Upper lobe of left lung (tissue), 6 donors: ENCODE data around the gene NRXN3. TPM values are rescaled to one million over a fixed set of nuclear protein-coding genes. Genes with fewer than 3 reads are reported as not detected.

Experiments used
- ATAC-seq, 2 donors: fragments of 200-7000 bp; cut with Tn5 transposase; one replicate each; pipeline ENCODE4 v1.9.1; 2022; ENCODE audit warnings: mild to moderate bottlenecking in 2 of 2, moderate library complexity in 2 of 2; ENCODE audit not compliant: low FRiP score in 2 of 2
- DNase-seq, 2 donors: peaks; one replicate each; pipeline ENCODE4 v3.0.0-alpha.2; 2019 to 2020
- H3K27ac ChIP-seq, 4 donors: fragments of 200-600 bp; sonication (generic); one replicate each; pipeline ENCODE4 v1.5.1; 2016 to 2019
- H3K27me3 ChIP-seq, 4 donors: fragments of 200-600 bp; sonication (generic); one replicate each; pipeline ENCODE4 v1.5.1; 2017 to 2019
- H3K36me3 ChIP-seq, 4 donors: fragments of 200-600 bp; sonication (generic); one replicate each; pipeline ENCODE4 v1.5.1; 2016 to 2019
- H3K4me1 ChIP-seq, 4 donors: fragments of 200-600 bp; sonication (generic); one replicate each; pipeline ENCODE4 v1.5.1; 2018 to 2019
- H3K4me3 ChIP-seq, 4 donors: fragments of 200-600 bp; sonication (generic); one replicate each; pipeline ENCODE4 v1.5.1; 2017 to 2019; ENCODE audit warnings: mild to moderate bottlenecking in 2 of 4, moderate library complexity in 1 of 4
- H3K9me3 ChIP-seq, 4 donors: fragments of 200-600 bp; sonication (generic); one replicate each; pipeline ENCODE4 v1.5.1; 2018 to 2019
- CTCF ChIP-seq, 6 experiments: fragments of 450-650 bp in 4 of 6; fragments of 200-600 bp in 2 of 6; sonication (generic) in 2 of 6; IDR thresholded peaks; one replicate each; pipeline ENCODE4 v1.5.1; 2016 to 2019; ENCODE audit warnings: antibody characterized with exemption in 6 of 6
- EP300 ChIP-seq, 4 donors: sonication (generic); formaldehyde crosslinking; IDR thresholded peaks; one replicate each; pipeline ENCODE4 v1.5.1; 2017; ENCODE audit warnings: antibody characterized with exemption in 4 of 4, control low read depth in 2 of 4
- POLR2A ChIP-seq, 4 donors: fragments of 450-650 bp; IDR thresholded peaks; one replicate each; pipeline ENCODE4 v1.5.1; 2016 to 2017; ENCODE audit warnings: antibody characterized with exemption in 4 of 4, mild to moderate bottlenecking in 2 of 4
- POLR2AphosphoS5 ChIP-seq, 2 donors: sonication (generic); formaldehyde crosslinking; IDR thresholded peaks; one replicate each; pipeline ENCODE4 v1.5.1; 2017; ENCODE audit warnings: antibody characterized with exemption in 2 of 2
- WGBS, 2 donors: methylation state at CpG; one replicate each; pipeline ENCODE4 v1.1.5; 2017 to 2018; 5-methylcytosine and 5-hydroxymethylcytosine counted together
- total RNA-seq, 6 donors: library from RNA; depleted of rRNA in 4 of 6; stranded (reverse); fragments of >200 nt in 4 of 6; gene quantifications; one replicate each; pipeline versions ENCODE4 v1.1.0 to v1.2.1, GENCODE V29; 2016 to 2021
- donor health status: DM: no; HTN: no; CAD: no; lungs with moderate emphysema.
- donor health status: DM: no; HTN: yes; CAD: no; lungs with severe emphysema.

NRXN3 gene
- total RNA-seq, 6 donors from 2014 or later: 4.4 to 14.9 (median 7.2) TPM

- no peak overlapping the region for H3K4me3 ChIP-seq
- H3K36me3 ChIP-seq: no peaks in the 10 kb centered on the region
- DNase-seq (peak in 1 of 2 donors; percentile 14), ATAC-seq (no peak)
- no peaks in the 10 kb centered on the region for H3K9me3 ChIP-seq
- no peak overlapping the region for H3K27ac ChIP-seq
- no peaks in the 10 kb centered on the region for H3K27me3 ChIP-seq
- TF ChIP-seq POLR2AphosphoS5 (IDR thresholded peaks at IDR 0.05) (no peak), EP300 (IDR thresholded peaks at IDR 0.05) (no peak), CTCF (IDR thresholded peaks at IDR 0.05) (no peak), POLR2A (IDR thresholded peaks at IDR 0.05) (no peak)
- no peaks in the 10 kb centered on the region for H3K4me1 ChIP-seq
- 86 to 90% methylated on average over 8 to 12 of the region's 12 CpGs for WGBS, 2 donors
Observed at GRCh38 chr14:79862045-79862444, 1691.9 kb downstream of the NRXN3 start.

- Histone ChIP-seq H3K36me3 (no peaks in the 10 kb centered on the region), H3K27ac (no peak overlapping the region), H3K4me3 (no peak overlapping the region), H3K4me1 (no peaks in the 10 kb centered on the region), H3K27me3 (no peaks in the 10 kb centered on the region), H3K9me3 (no peaks in the 10 kb centered on the region)
- no peak for ATAC-seq
- WGBS, 2 donors: 72 to 75% methylated on average over 1 of the region's 1 CpG
- TF ChIP-seq EP300 (IDR thresholded peaks at IDR 0.05) (no peak), POLR2A (IDR thresholded peaks at IDR 0.05) (no peak), CTCF (IDR thresholded peaks at IDR 0.05) (no peak), POLR2AphosphoS5 (IDR thresholded peaks at IDR 0.05) (no peak)
- no peak for DNase-seq
Observed at GRCh38 chr14:79871136-79871535, 1701.0 kb downstream of the NRXN3 start.

- DNase-seq: no peak
- Histone ChIP-seq H3K27me3 (no peaks in the 10 kb centered on the region), H3K27ac (no peak overlapping the region), H3K9me3 (no peaks in the 10 kb centered on the region), H3K4me1 (no peaks in the 10 kb centered on the region), H3K4me3 (no peak overlapping the region), H3K36me3 (no peaks in the 10 kb centered on the region)
- no peak for ATAC-seq
- TF ChIP-seq POLR2AphosphoS5 (IDR thresholded peaks at IDR 0.05) (no peak), EP300 (IDR thresholded peaks at IDR 0.05) (no peak), POLR2A (IDR thresholded peaks at IDR 0.05) (no peak), CTCF (IDR thresholded peaks at IDR 0.05) (no peak)
Observed at GRCh38 chr14:79878229-79878628, 1708.1 kb downstream of the NRXN3 start.

GRCh38 chr14:79878785-79879184 is 1708.6 kb downstream of the NRXN3 start:
- no peaks in the 10 kb centered on the region for H3K27me3 ChIP-seq
- no peak for ATAC-seq
- 73 to 91% methylated on average over 2 of the region's 2 CpGs for WGBS, 2 donors

More at GRCh38 chr14:79878785-79879184, 1708.6 kb downstream of the NRXN3 start:
- H3K4me3 ChIP-seq: no peak overlapping the region
- DNase-seq: no peak
- TF ChIP-seq EP300 (IDR thresholded peaks at IDR 0.05) (no peak), POLR2A (IDR thresholded peaks at IDR 0.05) (no peak), CTCF (IDR thresholded peaks at IDR 0.05) (no peak), POLR2AphosphoS5 (IDR thresholded peaks at IDR 0.05) (no peak)
- H3K27ac ChIP-seq: no peak overlapping the region
- no peaks in the 10 kb centered on the region for H3K36me3 ChIP-seq
- H3K4me1 ChIP-seq: no peaks in the 10 kb centered on the region
- no peaks in the 10 kb centered on the region for H3K9me3 ChIP-seq
